GM18499 (cell line): ENCODE data around the gene RIMS1.
A peak's percentile ranks its signal among the peaks of the same experiment; 100 is the strongest.

Source experiments
- ATAC-seq: cut with Tn5 transposase; IDR thresholded peaks from one replicate; pipeline ENCODE4 v1.9.1; 2021; ENCODE audit warnings: moderate number of reproducible peaks; ENCODE audit not compliant: insufficient read depth, unreplicated experiment

RIMS1 gene, protein sequence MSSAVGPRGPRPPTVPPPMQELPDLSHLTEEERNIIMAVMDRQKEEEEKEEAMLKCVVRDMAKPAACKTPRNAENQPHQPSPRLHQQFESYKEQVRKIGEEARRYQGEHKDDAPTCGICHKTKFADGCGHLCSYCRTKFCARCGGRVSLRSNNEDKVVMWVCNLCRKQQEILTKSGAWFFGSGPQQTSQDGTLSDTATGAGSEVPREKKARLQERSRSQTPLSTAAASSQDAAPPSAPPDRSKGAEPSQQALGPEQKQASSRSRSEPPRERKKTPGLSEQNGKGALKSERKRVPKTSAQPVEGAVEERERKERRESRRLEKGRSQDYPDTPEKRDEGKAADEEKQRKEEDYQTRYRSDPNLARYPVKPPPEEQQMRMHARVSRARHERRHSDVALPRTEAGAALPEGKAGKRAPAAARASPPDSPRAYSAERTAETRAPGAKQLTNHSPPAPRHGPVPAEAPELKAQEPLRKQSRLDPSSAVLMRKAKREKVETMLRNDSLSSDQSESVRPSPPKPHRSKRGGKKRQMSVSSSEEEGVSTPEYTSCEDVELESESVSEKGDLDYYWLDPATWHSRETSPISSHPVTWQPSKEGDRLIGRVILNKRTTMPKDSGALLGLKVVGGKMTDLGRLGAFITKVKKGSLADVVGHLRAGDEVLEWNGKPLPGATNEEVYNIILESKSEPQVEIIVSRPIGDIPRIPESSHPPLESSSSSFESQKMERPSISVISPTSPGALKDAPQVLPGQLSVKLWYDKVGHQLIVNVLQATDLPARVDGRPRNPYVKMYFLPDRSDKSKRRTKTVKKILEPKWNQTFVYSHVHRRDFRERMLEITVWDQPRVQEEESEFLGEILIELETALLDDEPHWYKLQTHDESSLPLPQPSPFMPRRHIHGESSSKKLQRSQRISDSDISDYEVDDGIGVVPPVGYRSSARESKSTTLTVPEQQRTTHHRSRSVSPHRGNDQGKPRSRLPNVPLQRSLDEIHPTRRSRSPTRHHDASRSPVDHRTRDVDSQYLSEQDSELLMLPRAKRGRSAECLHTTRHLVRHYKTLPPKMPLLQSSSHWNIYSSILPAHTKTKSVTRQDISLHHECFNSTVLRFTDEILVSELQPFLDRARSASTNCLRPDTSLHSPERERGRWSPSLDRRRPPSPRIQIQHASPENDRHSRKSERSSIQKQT (N-terminal part only)

DNA sequence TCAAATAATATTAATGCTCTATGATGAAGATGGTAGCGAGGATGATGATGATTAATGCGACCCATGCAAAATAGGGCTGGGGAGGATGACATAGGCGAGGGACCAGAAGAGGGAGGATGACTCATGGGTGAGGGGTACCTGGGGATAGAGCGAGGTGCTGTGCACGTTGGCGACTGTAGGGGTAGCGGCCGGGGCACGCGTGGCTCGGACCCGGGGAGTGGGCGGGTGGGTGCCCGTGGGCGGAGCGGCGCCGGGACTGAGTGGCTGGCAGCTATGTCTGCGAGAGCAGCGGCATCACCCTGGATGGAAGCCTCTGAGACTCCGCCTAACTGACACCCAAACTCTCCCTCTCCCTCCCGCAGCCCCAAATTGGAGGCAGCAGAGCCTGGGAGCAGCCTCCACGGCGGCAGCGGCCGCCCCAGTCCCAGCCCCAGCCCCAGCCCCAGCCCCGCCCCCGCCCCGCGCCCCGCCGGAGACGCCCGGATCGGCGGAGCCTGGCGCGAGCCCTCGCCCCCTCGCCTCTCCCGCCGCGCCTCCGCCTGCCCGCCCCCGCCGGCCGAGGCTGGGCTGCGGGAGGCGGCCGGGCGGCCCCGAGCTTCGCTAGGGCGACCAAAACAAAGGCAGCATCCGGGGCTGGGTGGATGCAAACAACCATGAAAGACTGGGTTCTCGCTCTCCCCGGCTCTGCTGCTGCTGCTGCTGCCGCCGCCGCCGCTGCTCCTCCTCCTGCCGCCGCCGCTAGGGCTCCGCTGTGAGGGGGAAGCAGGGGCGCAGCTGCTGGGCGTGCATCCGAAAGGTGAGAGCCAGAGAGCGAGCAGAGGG is at the start of gene RIMS1:
RIMS1 (plus strand) TSS at position 367 of the 822 bp plus-strand sequence. CDS start 474 bp downstream, outside the sequence.
- ATAC-seq, result peak; percentile 61

GRCh38 chr6:71851214-71851613 is 35.1 kb upstream of the RIMS1 start:
- ATAC-seq, result no peak

DNA sequence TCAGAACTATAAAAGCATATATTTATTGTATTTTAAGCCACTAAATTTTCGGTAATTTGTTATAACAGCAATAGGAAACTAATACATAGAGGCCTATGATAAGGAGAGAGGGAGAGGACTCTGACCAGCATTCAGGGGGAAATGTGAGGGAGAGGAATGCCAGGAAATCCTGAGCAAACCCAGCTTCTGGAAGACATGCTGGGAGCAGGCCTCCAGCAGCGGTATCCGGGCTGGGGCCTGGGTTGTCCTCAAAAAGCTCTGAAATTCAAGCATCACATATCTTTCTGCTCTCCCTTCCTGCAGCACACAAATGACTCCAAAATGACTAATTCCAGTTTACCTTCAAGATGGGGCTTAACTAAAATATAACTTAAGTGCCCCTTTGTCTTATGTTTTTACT is 33.4 kb upstream of the RIMS1 start:
- ATAC-seq, result no peak

DNA sequence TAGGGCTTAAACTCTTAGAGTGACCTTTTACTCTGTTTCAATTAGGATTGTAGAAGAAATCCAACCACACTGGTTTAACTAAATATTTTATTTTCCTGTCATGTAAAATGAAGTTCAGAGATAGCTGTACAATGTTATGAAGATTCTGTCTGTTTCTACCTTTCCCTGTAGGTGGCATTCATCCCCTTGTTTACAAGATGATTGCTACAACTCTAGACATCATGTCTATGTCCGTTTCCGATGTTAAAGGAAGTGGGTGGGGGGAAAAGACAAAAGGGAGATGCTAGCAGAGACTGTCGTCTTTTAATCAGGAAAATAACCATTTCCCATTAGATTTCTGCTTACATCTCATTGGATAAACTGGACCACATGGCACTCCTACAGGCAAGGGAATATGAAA is 30.9 kb upstream of the RIMS1 start:
- no peak for ATAC-seq

- ATAC-seq, result no peak
Observed at GRCh38 chr6:71879016-71879415, 7.3 kb upstream of the RIMS1 start.

GRCh38 chr6:71887006-71887743 is 825 bp downstream of the RIMS1 start:
- ATAC-seq, result peak; percentile 19

DNA sequence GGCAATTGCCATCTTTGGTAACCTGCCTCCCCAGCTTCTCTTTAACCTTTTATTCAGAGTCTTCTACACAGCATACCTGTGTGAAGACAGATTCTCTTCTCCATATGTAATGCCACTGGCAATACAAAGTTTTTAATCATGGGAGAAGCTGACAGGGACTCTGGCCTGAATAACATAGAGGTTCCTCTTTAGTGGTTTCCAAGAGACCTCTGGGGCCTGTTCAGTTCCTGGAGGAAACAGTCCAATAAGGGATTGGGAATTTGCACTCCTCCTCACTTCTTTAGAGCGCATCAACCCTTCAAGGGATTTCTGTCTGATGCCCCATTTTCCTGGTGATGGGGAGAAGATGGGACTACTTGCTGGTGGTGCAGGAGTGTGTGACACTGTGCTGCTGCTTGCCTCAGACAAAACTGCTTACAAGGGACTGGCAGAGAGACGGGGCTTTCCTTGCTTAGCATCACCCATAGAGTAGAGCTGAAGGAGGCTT is 1.4 kb downstream of the RIMS1 start:
- ATAC-seq, result no peak

- ATAC-seq, result no peak
Observed at GRCh38 chr6:71888756-71889340, 2.5 kb downstream of the RIMS1 start.

DNA sequence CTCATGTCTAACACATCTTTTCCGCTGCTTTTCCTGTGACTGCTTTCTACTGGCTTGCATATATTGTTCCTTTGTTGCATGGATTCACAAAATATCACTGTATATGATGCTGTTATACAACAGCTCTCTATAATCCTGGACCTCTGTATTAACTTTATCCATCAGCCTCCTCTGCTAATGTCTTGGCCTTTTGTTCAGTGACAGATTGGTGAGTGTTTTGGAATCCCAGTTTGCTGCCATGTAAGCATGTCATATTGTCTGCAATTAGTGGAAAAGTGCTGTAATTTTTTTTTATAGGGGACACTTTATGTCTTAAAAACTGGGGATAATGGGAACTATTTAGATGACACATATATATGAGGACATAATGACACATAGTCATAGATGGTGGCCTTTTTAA is 3.0 kb downstream of the RIMS1 start:
- ATAC-seq, result no peak

- ATAC-seq, result no peak
Observed at GRCh38 chr6:71892641-71893040, 6.3 kb downstream of the RIMS1 start.

DNA sequence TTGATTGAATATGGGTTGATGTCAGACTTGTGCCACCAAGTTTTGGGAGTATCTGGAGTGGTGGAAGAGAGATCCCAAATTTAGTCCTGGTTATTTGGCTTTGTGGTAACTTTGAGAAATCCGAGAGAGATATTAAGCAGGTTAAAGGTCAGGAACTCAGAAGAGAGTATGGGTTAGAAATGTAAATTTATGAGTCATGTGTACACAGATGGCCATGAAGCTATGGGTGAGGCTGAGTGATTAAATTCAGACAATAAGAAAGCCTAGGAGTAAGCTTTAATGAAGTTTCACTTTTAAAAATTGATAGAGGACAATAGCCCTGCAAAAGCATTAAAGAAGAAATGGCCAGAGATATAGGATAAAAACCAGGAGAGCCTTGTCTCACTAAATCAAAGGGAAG is 14.3 kb downstream of the RIMS1 start:
- ATAC-seq, result no peak

- peak; percentile 96 for ATAC-seq
Observed at GRCh38 chr6:71902261-71902660, 15.9 kb downstream of the RIMS1 start.

DNA sequence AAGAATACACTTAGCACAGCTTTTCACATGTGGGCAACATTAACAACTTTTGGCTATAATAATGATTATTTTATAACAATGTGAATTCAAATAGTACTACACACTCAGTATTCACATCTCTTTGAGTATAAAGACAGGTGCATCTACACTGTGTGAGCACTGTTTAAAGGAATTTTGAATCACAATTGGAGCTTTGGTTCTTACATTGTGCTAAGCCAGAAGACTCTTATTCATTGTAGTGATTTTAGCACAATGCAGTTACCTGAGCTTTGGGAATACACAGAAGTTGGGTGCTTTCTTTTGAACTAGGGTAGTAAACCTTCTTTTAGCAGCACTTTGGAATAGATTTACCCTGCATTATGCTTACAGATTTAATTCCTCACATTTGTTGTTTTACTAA is 20.5 kb downstream of the RIMS1 start:
- no peak for ATAC-seq

DNA sequence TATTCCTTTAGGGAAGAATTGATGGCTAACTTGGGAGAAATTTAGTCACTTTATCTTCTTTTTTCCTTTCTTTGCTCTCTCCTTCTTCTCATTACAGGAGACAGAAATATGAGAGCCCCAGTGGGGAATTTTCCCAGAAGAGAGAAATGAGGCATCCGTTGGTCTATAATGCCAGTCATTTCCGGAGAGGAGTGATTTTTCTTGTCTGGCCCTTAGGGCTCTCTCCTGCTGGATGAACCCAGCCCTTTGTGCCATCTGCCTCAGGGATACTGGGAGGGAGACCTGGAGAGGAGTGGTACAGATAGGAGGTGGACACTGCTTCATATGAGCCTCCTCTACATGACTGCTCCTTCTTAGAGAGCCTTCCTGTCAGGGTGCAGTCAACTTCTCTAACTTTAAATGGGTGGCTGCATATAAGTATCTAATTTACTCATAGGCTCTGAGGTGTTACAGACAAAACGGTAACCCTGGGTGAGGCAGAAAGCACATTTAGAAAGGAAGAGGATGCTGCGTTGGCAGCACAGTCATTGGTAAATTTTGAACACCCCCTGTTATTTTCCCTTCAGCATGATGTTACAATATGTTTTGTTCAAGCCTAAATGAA is 21.9 kb downstream of the RIMS1 start:
- ATAC-seq, result peak; percentile 61

GRCh38 chr6:71913444-71914234 is 27.3 kb downstream of the RIMS1 start:
- no peak for ATAC-seq

GRCh38 chr6:71929047-71929446 is 42.7 kb downstream of the RIMS1 start:
- no peak for ATAC-seq

DNA sequence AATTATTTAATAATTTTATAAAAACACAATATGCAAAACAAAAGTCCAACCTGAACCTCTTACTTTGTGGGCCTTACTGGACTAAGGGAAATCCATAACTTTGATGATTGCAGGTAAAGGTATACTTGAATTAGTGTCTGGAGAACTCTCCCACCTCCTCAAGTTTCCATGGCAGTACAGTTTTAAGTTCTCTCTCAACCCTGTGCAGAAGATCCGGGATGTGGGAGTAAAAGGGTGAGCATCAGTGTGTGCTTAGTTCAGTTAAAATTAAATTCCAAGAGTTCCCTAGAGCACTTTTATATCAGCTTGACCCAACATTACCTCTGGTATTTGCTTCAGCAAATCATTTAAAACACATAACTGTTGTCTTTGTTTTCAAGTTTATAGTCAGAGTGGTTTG is 47.5 kb downstream of the RIMS1 start:
- no peak for ATAC-seq

DNA sequence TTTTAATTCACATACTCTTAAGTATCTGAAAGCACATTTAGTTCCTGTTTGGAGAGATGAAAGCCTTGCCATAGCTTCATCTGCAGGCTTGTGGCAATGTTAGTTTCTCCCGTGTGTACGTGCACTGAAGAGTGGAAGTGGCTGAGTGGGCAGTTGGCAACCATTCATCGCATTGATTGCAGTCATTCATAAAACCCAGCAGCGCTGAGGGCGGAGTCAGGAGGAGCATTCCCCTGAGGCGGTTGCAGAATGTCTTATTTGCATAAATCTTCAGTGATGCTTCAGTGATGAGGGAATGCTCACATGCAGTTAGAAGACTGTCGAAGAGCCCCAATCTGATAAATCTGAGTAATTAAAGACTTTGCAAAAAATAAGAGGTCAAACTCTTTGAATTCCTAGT is 79.1 kb downstream of the RIMS1 start:
- ATAC-seq, result no peak
